HG02763 (cell line): ENCODE data around the gene TRAIP.
"Not testable (repeated sequence)": the region's sequence is repeated elsewhere in the genome, so short reads cannot be mapped to it uniquely, and the experiment has no call there.

Experiments used
- ATAC-seq: cut with Tn5 transposase; IDR thresholded peaks from one replicate; pipeline ENCODE4 v1.9.1; 2021; ENCODE audit warnings: mild to moderate bottlenecking, moderate library complexity; ENCODE audit not compliant: unreplicated experiment

TRAIP gene

GRCh38 chr3:49839193-49839809 lies 17.1 kb downstream of the TRAIP start:
- ATAC-seq, result no peak

- ATAC-seq, result no peak
Measured at GRCh38 chr3:49831341-49831740, 25.0 kb downstream of the TRAIP start.

GRCh38 chr3:49826016-49826415 lies 30.3 kb downstream of the TRAIP start:
- ATAC-seq, result no peak

- ATAC-seq, result not testable (repeated sequence)
Measured at GRCh38 chr3:49823131-49823530, 33.2 kb downstream of the TRAIP start.

- no peak for ATAC-seq
Measured at GRCh38 chr3:49813497-49814174, 42.7 kb downstream of the TRAIP start, which contains the start of gene UBA7. TSS of gene UBA7 (minus strand) at chr3:49813953. CDS start at chr3:49813787, 166 bp downstream.

GRCh38 chr3:49812916-49813496 lies 43.4 kb downstream of the TRAIP start:
- no peak for ATAC-seq

- no peak for ATAC-seq
Measured at GRCh38 chr3:49807431-49808114, 48.8 kb downstream of the TRAIP start.

GRCh38 chr3:49806850-49807249 lies 49.5 kb downstream of the TRAIP start:
- no peak for ATAC-seq

- ATAC-seq, result no peak
Measured at GRCh38 chr3:49805897-49806701, 50.3 kb downstream of the TRAIP start.

GRCh38 chr3:49805367-49805782 lies 51.0 kb downstream of the TRAIP start:
- no peak for ATAC-seq

GRCh38 chr3:49804141-49805041 lies 52.0 kb downstream of the TRAIP start:
- no peak for ATAC-seq

GRCh38 chr3:49803465-49804140 lies 52.8 kb downstream of the TRAIP start:
- no peak for ATAC-seq

GRCh38 chr3:49802719-49803464 lies 53.5 kb downstream of the TRAIP start, which contains the start of gene INKA1:
TSS of gene INKA1 (plus strand) at chr3:49803261. CDS start at chr3:49803393, 132 bp downstream.
- peak; percentile 54 for ATAC-seq

GRCh38 chr3:49801160-49801559 lies 55.2 kb downstream of the TRAIP start:
- ATAC-seq, result no peak

GRCh38 chr3:49799761-49800160 lies 56.6 kb downstream of the TRAIP start, which contains the start of gene CDHR4:
TSS of gene CDHR4 (minus strand) at chr3:49799873. CDS start at chr3:49799812, 61 bp downstream.
- no peak for ATAC-seq

- ATAC-seq, result no peak
Measured at GRCh38 chr3:49799105-49799504, 57.3 kb downstream of the TRAIP start.

- no peak for ATAC-seq
Measured at GRCh38 chr3:49794926-49795905, 61.1 kb downstream of the TRAIP start.
